ENCODE measurements around the gene SECISBP2L. TPM values are rescaled to one million over a fixed set of nuclear protein-coding genes. Genes with fewer than 3 reads are reported as not detected.
"Not testable (repeated sequence)": the region's sequence is repeated elsewhere in the genome, so short reads cannot be mapped to it uniquely, and the experiment has no call there.

The SECISBP2L gene
- total and polyA plus RNA-seq, 12 donors, result 6.2 to 49.8 (median 42.4) TPM

- no peak for TF ChIP-seq CTCF (IDR thresholded peaks at IDR 0.05)
- 83 to 93% methylated on average over 17 of the region's 17 CpGs for WGBS, 2 donors
- Histone ChIP-seq H3K36me3 (no peaks in the 10 kb centered on the region), H3K27me3 (no peaks in the 10 kb centered on the region), H3K4me1 (peaks cover 0 to 15% (median 9%) of the 10 kb centered on the region in 9 donors), H3K4me3 (peak overlapping the region in 7 of 10 donors; percentile 54 to 66 (median 62)), H3K27ac (peak overlapping the region in 8 of 10 donors; percentile 28 to 85 (median 76)), H3K9me3 (no peaks in the 10 kb centered on the region)
- DNase-seq, result no peak
- peak; percentile 2 to 44 (median 24) for ATAC-seq
- intact Hi-C loops (cut with DNase I), result no loop called here
These were observed 69.7 kb downstream of the SECISBP2L start for GRCh38 chr15:48976444-48977088.

GRCh38 chr15:48975472-48976419, 70.5 kb downstream of the SECISBP2L start:
- DNase-seq (peak; percentile 77 to 85), ATAC-seq (peak; percentile 94 to 98 (median 96))
- no peaks in the 10 kb centered on the region for H3K27me3 ChIP-seq
- WGBS, 2 donors, result 4 to 6% methylated on average over 53 of the region's 53 CpGs
- peak overlapping the region in 9 of 10 donors; percentile 40 to 66 (median 61) for H3K4me3 ChIP-seq
- peak overlapping the region; percentile 28 to 85 (median 74) for H3K27ac ChIP-seq
- no peaks in the 10 kb centered on the region for H3K36me3 ChIP-seq
- H3K9me3 ChIP-seq, result no peaks in the 10 kb centered on the region
- intact Hi-C loops (cut with DNase I), result no loop called here
- peaks cover 0 to 15% (median 9%) of the 10 kb centered on the region in 9 donors for H3K4me1 ChIP-seq
- TF ChIP-seq CTCF (IDR thresholded peaks at IDR 0.05), result peak; percentile 85 to 99 (median 95)

GRCh38 chr15:48974882-48975281, 71.4 kb downstream of the SECISBP2L start:
- ATAC-seq (no peak), DNase-seq (no peak)
- peak overlapping the region in 2 of 10 donors; percentile 54 to 63 for H3K4me3 ChIP-seq
- peak in 1 of 9 donors; percentile 7 for TF ChIP-seq CTCF (IDR thresholded peaks at IDR 0.05)
- intact Hi-C loops (cut with DNase I), result no loop called here
- H3K9me3 ChIP-seq, result no peaks in the 10 kb centered on the region
- WGBS, 2 donors, result 41 to 44% methylated on average over 2 of the region's 2 CpGs
- H3K27ac ChIP-seq, result peak overlapping the region in 1 of 10 donors; percentile 77
- H3K4me1 ChIP-seq, result peaks cover 0 to 15% (median 9%) of the 10 kb centered on the region in 9 donors
- no peaks in the 10 kb centered on the region for H3K27me3 ChIP-seq
- H3K36me3 ChIP-seq, result no peaks in the 10 kb centered on the region

- intact Hi-C loops (cut with DNase I), result no loop called here
- H3K4me3 ChIP-seq, result no peak overlapping the region
These were observed 73.3 kb downstream of the SECISBP2L start for GRCh38 chr15:48972750-48973503.

GRCh38 chr15:48970926-48971325, 75.3 kb downstream of the SECISBP2L start:
- intact Hi-C loops (cut with DNase I); H3K4me3 ChIP-seq; H3K9me3 ChIP-seq; DNase-seq; H3K27ac ChIP-seq; ATAC-seq; H3K27me3 ChIP-seq; H3K36me3 ChIP-seq: not testable (repeated sequence)
- H3K4me1 ChIP-seq, result peaks cover 0 to 11% (median 7%) of the 10 kb centered on the region in 9 donors
- 75 to 83% methylated on average over 1 of the region's 1 CpG for WGBS, 2 donors

More at GRCh38 chr15:48972750-48973503, 73.3 kb downstream of the SECISBP2L start:
- no peak for DNase-seq
- H3K9me3 ChIP-seq, result no peaks in the 10 kb centered on the region
- peaks cover 0 to 15% (median 9%) of the 10 kb centered on the region in 9 donors for H3K4me1 ChIP-seq
- WGBS, 2 donors, result 94 to 95% methylated on average over 35 of the region's 35 CpGs
- H3K36me3 ChIP-seq, result no peaks in the 10 kb centered on the region
- H3K27me3 ChIP-seq, result no peaks in the 10 kb centered on the region
- no peak for ATAC-seq
- no peak for TF ChIP-seq CTCF (IDR thresholded peaks at IDR 0.05)
- H3K27ac ChIP-seq, result no peak overlapping the region
